ENCODE measurements around the gene MYOC.

DNA sequence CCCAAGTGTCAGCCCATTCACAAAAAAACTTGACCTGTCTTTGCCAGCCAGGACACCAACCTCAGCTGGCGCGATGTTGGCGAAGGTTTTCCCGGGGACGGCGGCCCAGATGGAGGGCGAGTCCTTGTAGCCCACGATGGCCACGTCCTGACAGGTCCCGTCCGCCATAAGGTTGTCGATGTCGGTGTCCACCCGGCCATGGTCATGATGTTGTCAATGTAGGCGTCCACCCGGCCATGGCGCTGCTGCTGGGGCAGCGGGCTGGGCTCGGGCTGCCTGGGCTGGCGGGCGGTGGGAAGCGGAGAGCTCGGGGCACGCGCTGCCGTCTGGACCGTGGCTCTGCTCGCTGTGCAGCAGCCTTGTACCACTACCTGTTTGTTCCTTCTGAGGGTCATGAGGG lies 18.3 kb upstream of the MYOC start:
- TF ChIP-seq POLR2A (IDR thresholded peaks at IDR 0.05) (no peak), CTCF (IDR thresholded peaks at IDR 0.05) (no peak)

All from thyroid gland (tissue), 4 donors.